ENCODE results near the gene TMEM25.

DNA sequence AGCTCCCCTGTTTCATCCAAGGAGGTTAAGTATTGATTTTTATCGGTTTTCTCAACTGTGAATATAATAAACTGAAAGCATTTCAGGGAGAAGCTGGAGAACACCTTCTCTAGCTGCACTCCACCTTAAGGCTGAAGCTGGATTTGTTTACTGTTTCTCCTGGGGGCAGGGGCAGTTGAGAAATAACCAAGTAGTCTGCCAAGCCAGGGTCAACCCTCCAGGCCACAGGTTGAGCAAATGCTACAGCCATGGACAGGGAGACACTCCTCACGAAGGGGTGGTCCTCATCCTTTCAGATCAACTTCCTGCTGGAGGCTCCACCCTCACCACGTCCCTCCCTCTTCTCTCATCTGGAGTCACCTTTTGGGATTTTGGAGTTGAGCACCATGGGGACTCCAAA is 3.9 kb upstream of the TMEM25 start, which contains the start of gene TTC36:
- TF ChIP-seq CTCF (IDR thresholded peaks at IDR 0.05) = no peak
- no peak for TF ChIP-seq POLR2A (IDR thresholded peaks at IDR 0.05)
